ENCODE results near the gene KIF18B.

- no peak for TF ChIP-seq CTCF (conservative IDR thresholded peaks at IDR 0.05)
- no peak for TF ChIP-seq EZH2 (IDR thresholded peaks at IDR 0.05; ENCODE audit: low read depth)
These were observed 55.3 kb downstream of the KIF18B start for GRCh38 chr17:44892250-44892649.
